DMS114 treated with DMSO at 0.1 percent for 48 hours (cell line): Measurements from ENCODE around the gene ITGAD.

Experiments used
- DNase-seq: peaks from one replicate; lab custom pipeline; 2025; ENCODE audit not compliant: unreplicated experiment; lab: John Stamatoyannopoulos, UW

The ITGAD gene

DNA sequence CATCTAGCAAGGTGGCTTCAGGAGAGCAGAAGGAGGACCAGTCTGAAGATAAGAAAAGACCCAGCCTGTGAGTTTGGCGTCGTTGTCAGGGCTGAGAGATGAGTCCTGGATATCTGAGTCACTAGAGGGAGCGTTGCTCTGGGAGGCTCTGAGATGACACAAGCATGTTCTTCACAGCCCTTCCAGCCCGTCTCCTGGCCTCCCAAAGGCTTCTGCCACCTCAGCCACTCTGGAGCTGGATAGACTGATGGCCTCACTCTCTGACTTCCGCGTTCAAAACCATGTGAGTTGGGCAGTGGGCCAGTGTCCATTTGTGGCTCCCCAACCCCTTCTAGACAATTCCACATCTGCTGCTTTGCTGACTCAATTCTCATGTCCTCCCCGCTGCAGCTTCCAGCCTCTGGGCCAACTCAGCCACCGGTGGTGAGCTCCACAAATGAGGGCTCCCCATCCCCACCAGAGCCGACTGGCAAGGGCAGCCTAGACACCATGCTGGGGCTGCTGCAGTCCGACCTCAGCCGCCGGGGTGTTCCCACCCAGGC lies 81.1 kb downstream of the ITGAD start:
- DNase-seq: no peak

DNA sequence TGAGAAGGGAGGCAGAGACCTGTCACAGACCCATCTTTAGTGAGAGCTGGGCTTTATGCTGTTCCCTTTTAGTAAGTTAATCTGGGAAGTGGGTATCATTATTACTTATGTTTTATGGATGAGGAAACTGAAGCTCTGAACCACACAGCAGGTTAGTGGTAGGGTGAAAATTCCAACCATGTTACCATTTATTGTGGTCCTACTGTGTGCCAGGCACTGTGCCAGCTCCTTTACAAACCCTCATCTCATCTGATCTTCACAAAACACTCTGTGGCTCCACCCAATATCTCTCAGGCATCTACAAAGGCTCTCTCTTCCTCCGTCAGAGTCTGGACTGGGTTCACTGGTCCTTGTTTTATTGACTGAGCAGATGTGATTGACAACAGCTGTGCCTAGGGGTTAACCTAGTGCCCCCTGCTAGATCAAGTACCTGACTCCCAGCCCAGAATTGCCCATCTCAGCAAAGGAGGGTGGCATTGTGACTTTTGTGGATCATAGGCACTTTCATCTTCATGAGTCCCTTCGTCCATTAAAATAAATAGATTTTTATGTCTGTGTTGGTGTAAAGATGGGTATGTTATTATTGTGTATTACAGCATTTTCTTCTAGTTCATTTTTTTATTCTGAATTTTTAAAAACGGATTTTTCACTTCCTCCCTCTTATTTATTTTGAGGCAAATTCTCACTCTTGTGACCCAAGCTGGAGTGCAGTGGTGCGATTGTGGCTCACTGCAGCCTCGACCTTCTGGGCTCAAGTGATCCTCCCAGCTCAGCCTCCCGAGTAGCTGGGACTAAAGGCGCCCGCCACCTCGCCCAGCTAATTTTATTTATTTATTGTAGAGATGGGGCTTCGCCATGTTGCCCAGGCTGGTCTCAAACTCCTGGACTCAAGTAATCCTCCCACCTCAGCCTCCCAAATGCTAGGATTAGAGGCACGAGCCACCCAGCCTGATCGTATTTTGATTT lies 81.9 kb downstream of the ITGAD start:
- DNase-seq: no peak

DNA sequence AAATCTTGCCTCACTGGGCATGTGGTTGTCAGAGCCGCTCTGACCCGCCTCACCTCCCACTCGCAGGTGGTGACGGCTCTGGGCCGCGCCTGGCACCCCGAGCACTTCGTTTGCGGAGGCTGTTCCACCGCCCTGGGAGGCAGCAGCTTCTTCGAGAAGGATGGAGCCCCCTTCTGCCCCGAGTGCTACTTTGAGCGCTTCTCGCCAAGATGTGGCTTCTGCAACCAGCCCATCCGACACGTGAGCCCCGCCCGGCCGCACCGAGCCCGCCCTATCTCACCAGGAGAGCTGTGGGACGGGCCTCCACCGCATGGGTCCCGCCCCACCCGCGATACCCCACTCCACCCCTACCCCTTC lies 82.8 kb downstream of the ITGAD start:
- DNase-seq: no peak
